GM19455 (cell line): ENCODE measurements around the gene DDX51.
"Not testable (repeated sequence)": the region's sequence is repeated elsewhere in the genome, so short reads cannot be mapped to it uniquely, and the experiment has no call there.

Experiments
- ATAC-seq: cut with Tn5 transposase; IDR thresholded peaks from one replicate; pipeline ENCODE4 v1.9.1; 2021; ENCODE audit not compliant: unreplicated experiment

DDX51 gene

GRCh38 chr12:132154941-132155770, 11.0 kb upstream of the DDX51 start:
- no peak for ATAC-seq

GRCh38 chr12:132154341-132154761, 10.2 kb upstream of the DDX51 start:
- no peak for ATAC-seq

GRCh38 chr12:132153501-132154340, 9.6 kb upstream of the DDX51 start:
- no peak for ATAC-seq

GRCh38 chr12:132152953-132153352, 8.8 kb upstream of the DDX51 start:
- ATAC-seq = no peak

GRCh38 chr12:132152411-132152821, 8.3 kb upstream of the DDX51 start:
- no peak for ATAC-seq

- ATAC-seq = no peak
Observed at GRCh38 chr12:132151766-132152410, 7.8 kb upstream of the DDX51 start.

GRCh38 chr12:132151145-132151765, 7.1 kb upstream of the DDX51 start:
- no peak for ATAC-seq

GRCh38 chr12:132150780-132151144, 6.6 kb upstream of the DDX51 start:
- ATAC-seq = no peak

GRCh38 chr12:132149526-132149925, 5.4 kb upstream of the DDX51 start:
- not testable (repeated sequence) for ATAC-seq

- no peak for ATAC-seq
Observed at GRCh38 chr12:132148368-132149045, 4.4 kb upstream of the DDX51 start.

GRCh38 chr12:132147423-132148367, 3.6 kb upstream of the DDX51 start:
- ATAC-seq = no peak

GRCh38 chr12:132146772-132147422, 2.8 kb upstream of the DDX51 start:
- ATAC-seq = no peak

GRCh38 chr12:132146098-132146497, 2.0 kb upstream of the DDX51 start:
- ATAC-seq = no peak

- no peak for ATAC-seq
Observed at GRCh38 chr12:132145334-132145733, 1.2 kb upstream of the DDX51 start.

GRCh38 chr12:132144810-132145168, 670 bp upstream of the DDX51 start:
- ATAC-seq = no peak

- peak; percentile 30 for ATAC-seq
Observed at GRCh38 chr12:132143336-132144071, 615 bp downstream of the DDX51 start.

- ATAC-seq = no peak
Observed at GRCh38 chr12:132142679-132143335, 1.3 kb downstream of the DDX51 start.
